ENCODE data around the gene INF2. TPM values are rescaled to one million over a fixed set of nuclear protein-coding genes. Genes with fewer than 3 reads are reported as not detected.

Gene INF2
- total and polyA plus RNA-seq, 2 experiments from 2014 or later: 23.0 to 53.3 TPM

DNA sequence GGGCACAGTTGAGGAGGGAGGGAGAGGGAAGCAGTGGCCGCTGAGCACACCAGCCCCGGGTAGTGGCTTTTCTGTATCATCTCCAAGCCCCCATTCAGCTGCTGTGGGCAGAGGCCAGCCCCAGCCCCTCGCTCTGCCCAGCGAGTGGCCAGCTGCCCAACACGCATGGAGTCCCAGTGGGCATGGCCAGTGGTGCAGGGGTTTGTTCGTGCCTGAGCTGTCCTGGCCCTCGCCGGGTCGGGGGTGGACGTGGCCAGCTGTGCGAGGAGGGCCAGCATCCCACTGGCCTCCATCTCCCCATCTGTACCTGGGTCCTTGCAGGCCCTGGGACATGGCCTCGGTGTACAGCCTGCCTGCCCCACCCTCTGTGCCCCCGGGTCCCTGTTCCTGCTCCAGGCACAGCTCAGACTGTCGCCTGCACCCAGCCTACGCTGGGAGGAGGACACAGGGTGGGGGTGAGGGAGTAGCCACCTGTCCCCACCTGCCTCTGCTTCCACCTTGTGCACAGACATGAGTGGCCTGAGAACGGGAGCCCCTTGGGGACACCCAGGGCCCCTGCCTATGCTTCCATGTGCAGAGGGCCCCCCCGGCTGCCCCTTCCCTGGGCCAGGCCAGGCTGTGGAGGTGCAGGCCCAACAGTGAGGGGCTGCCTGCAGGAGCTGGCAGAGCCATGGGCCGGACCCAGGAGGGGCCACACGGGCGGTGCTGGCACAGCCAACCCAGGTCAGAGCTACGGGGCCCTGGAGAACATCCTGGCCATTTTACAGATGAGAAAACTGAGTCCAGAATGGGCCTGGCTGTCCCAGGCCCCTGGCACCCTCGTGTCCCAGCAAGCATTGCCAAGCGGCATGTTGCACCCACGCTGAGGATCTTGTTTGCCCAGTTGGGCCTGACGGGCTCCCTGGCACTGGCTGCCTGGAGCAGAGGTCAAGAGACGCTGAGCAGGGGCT, 4.3 kb downstream of the INF2 start:
- WGBS, 2 experiments (ENCODE audit: low coverage in 1 of 2, low lambda C conversion rate in 2 of 2, missing lambda C conversion rate in 2 of 2): 87 to 92% methylated on average over 26 of the region's 26 CpGs
- Histone ChIP-seq H3K9ac (no peak overlapping the region), H4K20me1 (ENCODE audit: insufficient read depth) (peaks cover 3% of the 10 kb centered on the region; the same call in 1 of the 2 replicates)

DNA sequence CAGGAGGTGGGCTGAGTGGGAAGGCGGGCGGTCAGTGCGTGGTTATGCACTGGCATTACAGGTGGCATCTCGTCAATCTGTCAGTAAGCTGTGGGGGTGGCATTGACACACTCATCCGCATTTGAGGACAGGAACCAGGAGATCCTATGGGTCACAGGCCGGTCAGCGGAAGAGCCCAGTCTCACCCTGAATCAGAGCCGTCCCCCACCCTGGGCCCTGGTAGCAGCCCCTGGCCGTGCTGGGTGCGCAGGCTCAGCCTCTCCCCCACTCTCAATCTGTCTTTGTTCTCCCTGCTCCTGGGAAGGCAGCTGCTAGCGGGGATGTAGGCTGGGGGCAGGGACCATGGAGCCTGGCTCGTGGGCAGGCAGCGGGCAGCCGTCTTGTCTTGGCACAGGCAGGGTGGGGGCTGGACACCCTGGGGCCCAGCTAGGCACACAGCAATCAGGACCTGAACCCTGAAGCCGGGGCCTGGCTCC, 5.1 kb downstream of the INF2 start:
- Histone ChIP-seq H3K9ac (no peak overlapping the region), H3K4me2 (ENCODE audit: unreplicated experiment) (no peak overlapping the region), H3K36me3 (ENCODE audit: low read depth) (no peaks in the 10 kb centered on the region; the same call in 1 of the 2 replicates), H2AFZ (no peak overlapping the region), H3K79me2 (ENCODE audit: insufficient read depth) (peaks cover 99% of the 10 kb centered on the region), H4K20me1 (ENCODE audit: insufficient read depth) (peaks cover 3% of the 10 kb centered on the region; the same call in 1 of the 2 replicates), H3K4me1 (ENCODE audit: insufficient read depth) (peaks cover 13% of the 10 kb centered on the region; the same call in 1 of the 2 replicates), H3K9me3 (ENCODE audit: low read depth) (no peaks in the 10 kb centered on the region), H3K4me3 (no peak overlapping the region), H3K27me3 (replicated peaks; ENCODE audit: insufficient read depth) (no peaks in the 10 kb centered on the region), H3F3A (ENCODE audit: insufficient read depth) (no peaks in the 10 kb centered on the region), H3K9me2 (ENCODE audit: insufficient read depth) (no peaks in the 10 kb centered on the region), H3K27ac (no peak overlapping the region)
- in situ Hi-C loops (cut with MboI): no loop called here
- DNase-seq: no peak
- TF ChIP-seq EZH2 (IDR thresholded peaks at IDR 0.05; ENCODE audit: insufficient read depth, poor library complexity, severe bottlenecking) (no peak), EZH2phosphoT487 (IDR thresholded peaks at IDR 0.05; ENCODE audit: insufficient read depth, low read depth) (no peak)
- 88 to 92% methylated on average over 15 of the region's 15 CpGs for WGBS, 2 experiments (ENCODE audit: low coverage in 1 of 2, low lambda C conversion rate in 2 of 2, missing lambda C conversion rate in 2 of 2)

More for the DNA sequence above, 4.3 kb downstream of the INF2 start:
- in situ Hi-C loops (cut with MboI): no loop called here
- Histone ChIP-seq H3F3A (ENCODE audit: insufficient read depth) (0 out of 2 replicates have a peak, but pooled peaks cover under 1% of the 10 kb centered on the region), H3K27me3 (replicated peaks; ENCODE audit: insufficient read depth) (no peaks in the 10 kb centered on the region), H3K79me2 (ENCODE audit: insufficient read depth) (peaks cover 92% of the 10 kb centered on the region), H3K4me3 (no peak overlapping the region), H3K4me1 (ENCODE audit: insufficient read depth) (peaks cover 14% of the 10 kb centered on the region; the same call in 1 of the 2 replicates), H3K4me2 (ENCODE audit: unreplicated experiment) (no peak overlapping the region), H3K27ac (no peak overlapping the region), H3K9me2 (ENCODE audit: insufficient read depth) (no peaks in the 10 kb centered on the region), H2AFZ (no peak overlapping the region), H3K9me3 (ENCODE audit: low read depth) (no peaks in the 10 kb centered on the region), H3K36me3 (ENCODE audit: low read depth) (no peaks in the 10 kb centered on the region; the same call in 1 of the 2 replicates)
- TF ChIP-seq EZH2 (IDR thresholded peaks at IDR 0.05; ENCODE audit: insufficient read depth, poor library complexity, severe bottlenecking): no peak
- TF ChIP-seq EZH2phosphoT487 (IDR thresholded peaks at IDR 0.05; ENCODE audit: insufficient read depth, low read depth): no peak
- DNase-seq: no peak

DNA sequence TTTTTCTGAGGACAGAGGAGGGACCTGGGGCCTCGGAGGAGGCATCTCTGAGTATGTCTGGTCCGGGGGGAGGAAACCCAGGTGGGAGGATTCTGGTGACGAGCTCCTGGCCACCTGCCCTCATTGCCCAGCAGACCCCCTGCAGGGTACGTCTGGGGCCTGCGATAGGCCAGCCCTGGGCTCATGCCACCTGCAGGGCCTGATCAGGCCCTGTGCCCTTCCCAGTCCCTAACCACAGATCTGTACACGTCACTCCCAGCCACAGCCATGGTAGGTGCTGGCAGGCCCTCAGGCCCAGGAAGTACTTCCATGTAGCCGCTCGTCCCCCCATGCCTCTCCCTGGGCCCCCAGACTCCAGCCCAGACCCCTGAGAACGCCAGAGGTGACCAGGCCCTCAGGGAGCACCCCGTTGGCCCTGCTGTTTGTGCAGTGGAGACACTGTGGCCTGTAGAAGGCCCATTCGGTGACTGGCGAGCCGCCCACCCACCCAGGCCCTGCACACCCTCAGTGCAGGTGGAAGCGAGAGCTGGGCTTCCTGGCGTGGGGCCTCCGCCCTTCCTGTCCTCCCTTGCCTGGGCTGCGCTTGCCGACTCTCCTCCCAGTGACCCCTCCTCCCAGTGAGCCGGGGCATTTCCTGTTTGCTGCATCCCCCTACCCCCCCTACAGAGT, 5.7 kb downstream of the INF2 start:
- no peak overlapping the region for H3K4me3 ChIP-seq
- H4K20me1 ChIP-seq (ENCODE audit: insufficient read depth): peaks cover 3% of the 10 kb centered on the region; the same call in 1 of the 2 replicates
- H3K4me1 ChIP-seq (ENCODE audit: insufficient read depth): peaks cover 13% of the 10 kb centered on the region; the same call in 1 of the 2 replicates
- H2AFZ ChIP-seq: no peak overlapping the region
- H3K9ac ChIP-seq: no peak overlapping the region
- no peaks in the 10 kb centered on the region for H3K27me3 ChIP-seq (replicated peaks; ENCODE audit: insufficient read depth)
- in situ Hi-C loops (cut with MboI): no loop called here
- no peaks in the 10 kb centered on the region for H3K9me2 ChIP-seq (ENCODE audit: insufficient read depth)
- H3K4me2 ChIP-seq (ENCODE audit: unreplicated experiment): no peak overlapping the region
- TF ChIP-seq EZH2phosphoT487 (IDR thresholded peaks at IDR 0.05; ENCODE audit: insufficient read depth, low read depth): no peak
- no peak for TF ChIP-seq EZH2 (IDR thresholded peaks at IDR 0.05; ENCODE audit: insufficient read depth, poor library complexity, severe bottlenecking)
- no peak overlapping the region for H3K27ac ChIP-seq
- no peak for DNase-seq
- H3K36me3 ChIP-seq (ENCODE audit: low read depth): no peaks in the 10 kb centered on the region; the same call in 1 of the 2 replicates
- WGBS, 2 experiments (ENCODE audit: low coverage in 1 of 2, low lambda C conversion rate in 2 of 2, missing lambda C conversion rate in 2 of 2): 86 to 87% methylated on average over 8 to 19 of the region's 19 CpGs
- no peaks in the 10 kb centered on the region for H3F3A ChIP-seq (ENCODE audit: insufficient read depth)
- H3K79me2 ChIP-seq (ENCODE audit: insufficient read depth): peaks cover 100% of the 10 kb centered on the region
- H3K9me3 ChIP-seq (ENCODE audit: low read depth): no peaks in the 10 kb centered on the region

DNA sequence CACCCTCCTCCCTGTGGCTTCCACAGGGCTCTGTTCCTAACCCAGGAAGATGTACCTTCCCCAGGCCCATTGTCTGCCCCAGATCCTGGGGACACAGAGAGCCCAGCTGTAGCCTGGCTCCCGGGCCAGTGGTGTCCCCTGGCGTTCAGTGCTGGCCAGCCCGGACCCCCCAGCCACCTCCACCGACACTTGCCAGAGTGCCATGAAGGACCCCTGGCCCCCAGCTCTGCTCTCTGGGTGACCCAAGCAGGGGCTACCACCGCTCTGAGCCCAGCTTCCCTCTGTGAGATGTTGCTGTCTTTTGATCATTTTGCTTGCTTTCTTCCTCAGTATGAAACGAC, 6.2 kb downstream of the INF2 start:
- in situ Hi-C loops (cut with MboI): no loop called here
- Histone ChIP-seq H2AFZ (no peak overlapping the region), H3F3A (ENCODE audit: insufficient read depth) (no peaks in the 10 kb centered on the region), H3K4me2 (ENCODE audit: unreplicated experiment) (no peak overlapping the region), H3K36me3 (ENCODE audit: low read depth) (no peaks in the 10 kb centered on the region; the same call in 1 of the 2 replicates), H3K27me3 (replicated peaks; ENCODE audit: insufficient read depth) (no peaks in the 10 kb centered on the region), H3K79me2 (ENCODE audit: insufficient read depth) (peaks cover 99% of the 10 kb centered on the region), H3K9me3 (ENCODE audit: low read depth) (no peaks in the 10 kb centered on the region), H3K4me1 (ENCODE audit: insufficient read depth) (peaks cover 13% of the 10 kb centered on the region; the same call in 1 of the 2 replicates), H3K4me3 (no peak overlapping the region), H3K9me2 (ENCODE audit: insufficient read depth) (no peaks in the 10 kb centered on the region), H3K27ac (no peak overlapping the region), H3K9ac (no peak overlapping the region), H4K20me1 (ENCODE audit: insufficient read depth) (peaks cover 3% of the 10 kb centered on the region; the same call in 1 of the 2 replicates)
- no peak for TF ChIP-seq EZH2phosphoT487 (IDR thresholded peaks at IDR 0.05; ENCODE audit: insufficient read depth, low read depth)
- no peak for TF ChIP-seq EZH2 (IDR thresholded peaks at IDR 0.05; ENCODE audit: insufficient read depth, poor library complexity, severe bottlenecking)
- DNase-seq: no peak
- 80 to 85% methylated on average over 6 of the region's 6 CpGs for WGBS, 2 experiments (ENCODE audit: low coverage in 1 of 2, low lambda C conversion rate in 2 of 2, missing lambda C conversion rate in 2 of 2)

Data from GM23248 (cell line).